GM12878 (cell line): Measurements from ENCODE around the gene CLRN1.

Experiments used
- ATF7 ChIP-seq: fragments of 450-650 bp; IDR thresholded peaks from 2 replicates; pipeline ENCODE4 v1.6.1; 2016; ENCODE audit warnings: low read depth, mild to moderate bottlenecking
- HDAC6 ChIP-seq: fragments of 200-600 bp; sonication (generic); IDR thresholded peaks from one replicate; pipeline ENCODE4 v1.8.0; 2017; ENCODE audit warnings: antibody characterized with exemption; ENCODE audit not compliant: unreplicated experiment
- MYC ChIP-seq: IDR thresholded peaks from 2 replicates; pipeline ENCODE4 v1.6.1; 2011; ENCODE audit warnings: mild to moderate bottlenecking, low read length, moderate library complexity, inconsistent platforms; ENCODE audit not compliant: insufficient read depth, insufficient replicate concordance, insufficient read length, severe bottlenecking
- NR2C1 ChIP-seq: fragments of 450-650 bp; IDR thresholded peaks from 2 replicates; pipeline ENCODE4 v1.6.1; 2017; ENCODE audit warnings: antibody characterized with exemption, mild to moderate bottlenecking, moderate library complexity
- RAD21 ChIP-seq: IDR thresholded peaks from 2 replicates; pipeline ENCODE4 v1.6.1; 2011; ENCODE audit warnings: mild to moderate bottlenecking, low read depth, low read length, moderate library complexity; ENCODE audit not compliant: insufficient read depth
- TBL1XR1 ChIP-seq: IDR thresholded peaks from 2 replicates; pipeline ENCODE4 v1.6.1; 2012; ENCODE audit warnings: low read depth, low read length, improper control_type of control experiment
- TF ChIP-seq, protein P1 (sequence below), 3 experiments: IDR thresholded peaks in 2 of 3; conservative IDR thresholded peaks in 1 of 3; 2 replicates each; pipeline ENCODE4 v1.5.1; 2011; ENCODE audit warnings: low read depth in 3 of 3, low read length in 3 of 3, mild to moderate bottlenecking in 3 of 3, control low read depth in 2 of 3, moderate library complexity in 2 of 3, inconsistent platforms in 1 of 3, mixed read lengths in 1 of 3; ENCODE audit not compliant: control insufficient read depth in 2 of 3, insufficient read depth in 1 of 3; ENCODE audit errors: extremely low read depth in 1 of 3

DNA sequence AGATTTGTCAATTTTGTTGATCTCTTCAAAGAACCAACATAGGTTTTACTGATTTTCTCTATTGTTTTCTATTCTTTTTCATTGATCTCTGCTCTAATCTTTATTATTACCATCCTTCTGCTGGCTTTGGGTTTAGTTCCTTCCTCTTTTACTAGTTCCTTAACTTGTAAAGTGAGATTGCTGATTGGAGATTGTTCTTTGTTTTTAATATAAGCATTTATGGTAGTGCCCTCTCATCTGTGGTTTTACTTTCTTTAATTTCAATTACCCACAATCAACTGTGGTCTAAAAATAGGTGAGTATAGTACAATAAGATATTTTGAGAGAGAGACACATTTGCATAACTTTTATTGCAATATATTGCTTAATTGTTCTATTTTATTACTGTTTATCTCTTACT is 13.2 kb upstream of the CLRN1 start:
- TF ChIP-seq RAD21 (no peak), HDAC6 (no peak), ATF7 (no peak), MYC (no peak), TBL1XR1 (no peak), NR2C1 (no peak)
- TF ChIP-seq, protein P1, sequence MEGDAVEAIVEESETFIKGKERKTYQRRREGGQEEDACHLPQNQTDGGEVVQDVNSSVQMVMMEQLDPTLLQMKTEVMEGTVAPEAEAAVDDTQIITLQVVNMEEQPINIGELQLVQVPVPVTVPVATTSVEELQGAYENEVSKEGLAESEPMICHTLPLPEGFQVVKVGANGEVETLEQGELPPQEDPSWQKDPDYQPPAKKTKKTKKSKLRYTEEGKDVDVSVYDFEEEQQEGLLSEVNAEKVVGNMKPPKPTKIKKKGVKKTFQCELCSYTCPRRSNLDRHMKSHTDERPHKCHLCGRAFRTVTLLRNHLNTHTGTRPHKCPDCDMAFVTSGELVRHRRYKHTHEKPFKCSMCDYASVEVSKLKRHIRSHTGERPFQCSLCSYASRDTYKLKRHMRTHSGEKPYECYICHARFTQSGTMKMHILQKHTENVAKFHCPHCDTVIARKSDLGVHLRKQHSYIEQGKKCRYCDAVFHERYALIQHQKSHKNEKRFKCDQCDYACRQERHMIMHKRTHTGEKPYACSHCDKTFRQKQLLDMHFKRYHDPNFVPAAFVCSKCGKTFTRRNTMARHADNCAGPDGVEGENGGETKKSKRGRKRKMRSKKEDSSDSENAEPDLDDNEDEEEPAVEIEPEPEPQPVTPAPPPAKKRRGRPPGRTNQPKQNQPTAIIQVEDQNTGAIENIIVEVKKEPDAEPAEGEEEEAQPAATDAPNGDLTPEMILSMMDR (IDR thresholded peaks at IDR 0.05 in 2 of 3, conservative IDR thresholded peaks at IDR 0.05 in 1 of 3; ENCODE audit: control insufficient read depth in 2 of 3, extremely low read depth in 1 of 3, insufficient read depth in 1 of 3, low read depth in 3 of 3, low read length in 3 of 3) = no peak
